HG03342 (cell line): Measurements from ENCODE around the gene RPS24.
A peak's percentile ranks its signal among the peaks of the same experiment; 100 is the strongest.
"Not testable (repeated sequence)": the region's sequence is repeated elsewhere in the genome, so short reads cannot be mapped to it uniquely, and the experiment has no call there.

ENCODE experiments used
- ATAC-seq: cut with Tn5 transposase; IDR thresholded peaks from one replicate; pipeline ENCODE4 v1.9.1; 2021; ENCODE audit warnings: mild to moderate bottlenecking, moderate library complexity; ENCODE audit not compliant: unreplicated experiment

The RPS24 gene

GRCh38 chr10:78033637-78034470 lies at the start of gene RPS24:
TSS of gene RPS24 (plus strand) at chr10:78033863. CDS start at chr10:78033902, 39 bp downstream.
- ATAC-seq: peak; percentile 85

GRCh38 chr10:77984986-77985385 lies 48.7 kb upstream of the RPS24 start:
- no peak for ATAC-seq

GRCh38 chr10:77987671-77988255 lies 45.9 kb upstream of the RPS24 start:
- no peak for ATAC-seq

GRCh38 chr10:77989081-77989724 lies 44.5 kb upstream of the RPS24 start:
- no peak for ATAC-seq

- no peak for ATAC-seq
Measured at GRCh38 chr10:77993620-77994019, 40.0 kb upstream of the RPS24 start.

- not testable (repeated sequence) for ATAC-seq
Measured at GRCh38 chr10:77998780-77999179, 34.9 kb upstream of the RPS24 start.

- ATAC-seq: no peak
Measured at GRCh38 chr10:78000206-78000605, 33.5 kb upstream of the RPS24 start.

GRCh38 chr10:78000956-78001472 lies 32.6 kb upstream of the RPS24 start:
- ATAC-seq: no peak

GRCh38 chr10:78002541-78003288 lies 30.9 kb upstream of the RPS24 start:
- no peak for ATAC-seq

GRCh38 chr10:78004215-78005026 lies 29.2 kb upstream of the RPS24 start:
- ATAC-seq: no peak

GRCh38 chr10:78007172-78007571 lies 26.5 kb upstream of the RPS24 start:
- ATAC-seq: no peak

- no peak for ATAC-seq
Measured at GRCh38 chr10:78009662-78010061, 24.0 kb upstream of the RPS24 start.

GRCh38 chr10:78010278-78010677 lies 23.4 kb upstream of the RPS24 start:
- ATAC-seq: no peak

- ATAC-seq: no peak
Measured at GRCh38 chr10:78011065-78011464, 22.6 kb upstream of the RPS24 start.

GRCh38 chr10:78013564-78013963 lies 20.1 kb upstream of the RPS24 start:
- ATAC-seq: no peak

- no peak for ATAC-seq
Measured at GRCh38 chr10:78015546-78015945, 18.1 kb upstream of the RPS24 start.

GRCh38 chr10:78017856-78018255 lies 15.8 kb upstream of the RPS24 start:
- ATAC-seq: no peak

GRCh38 chr10:78019264-78019663 lies 14.4 kb upstream of the RPS24 start:
- no peak for ATAC-seq

- ATAC-seq: no peak
Measured at GRCh38 chr10:78021201-78021600, 12.5 kb upstream of the RPS24 start.

GRCh38 chr10:78023741-78024140 lies 9.9 kb upstream of the RPS24 start:
- no peak for ATAC-seq
